RCC 7860 (cell line): ENCODE measurements around the gene ACTN4.
A peak's percentile ranks its signal among the peaks of the same experiment; 100 is the strongest.
"Not testable (repeated sequence)": the region's sequence is repeated elsewhere in the genome, so short reads cannot be mapped to it uniquely, and the experiment has no call there.

Experiments
- DNase-seq: peaks from one replicate; pipeline ENCODE4 v3.0.0-alpha.2; 2015; ENCODE audit warnings: low spot score
- FAIRE-seq: peaks from 2 replicates; lab custom pipeline; 2012; peaks lifted over from hg19 to GRCh38; lab: Jason Lieb, UNC

Gene ACTN4

DNA sequence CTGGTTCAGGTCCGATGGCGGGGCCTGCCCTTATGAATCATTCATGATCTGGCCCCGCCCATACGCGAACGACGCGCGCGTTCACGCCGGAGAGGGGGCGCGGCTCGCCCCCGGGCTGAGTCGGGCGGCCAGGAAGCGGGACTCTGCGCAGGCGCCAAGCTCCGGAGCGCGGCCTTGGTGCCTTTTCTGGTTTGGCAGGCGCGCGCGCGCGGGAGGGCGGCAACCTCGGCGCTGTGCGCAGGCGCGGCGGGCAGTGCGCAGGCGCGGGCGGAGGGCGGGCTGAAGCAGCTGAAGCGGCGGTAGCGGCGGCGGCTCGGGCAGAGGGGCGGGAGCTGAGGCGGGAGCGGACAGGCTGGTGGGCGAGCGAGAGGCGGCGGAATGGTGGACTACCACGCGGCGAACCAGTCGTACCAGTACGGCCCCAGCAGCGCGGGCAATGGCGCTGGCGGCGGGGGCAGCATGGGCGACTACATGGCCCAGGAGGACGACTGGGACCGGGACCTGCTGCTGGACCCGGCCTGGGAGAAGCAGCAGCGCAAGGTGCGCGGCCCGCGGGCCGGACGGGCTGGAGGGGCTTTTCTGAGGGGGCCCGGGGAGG, at the start of gene ACTN4:
TSS of gene ACTN4 (plus strand) at position 282 of the 598 bp plus-strand sequence. CDS start at position 379, 97 bp downstream.
- FAIRE-seq = no peak
- peak; percentile 87 for DNase-seq

DNA sequence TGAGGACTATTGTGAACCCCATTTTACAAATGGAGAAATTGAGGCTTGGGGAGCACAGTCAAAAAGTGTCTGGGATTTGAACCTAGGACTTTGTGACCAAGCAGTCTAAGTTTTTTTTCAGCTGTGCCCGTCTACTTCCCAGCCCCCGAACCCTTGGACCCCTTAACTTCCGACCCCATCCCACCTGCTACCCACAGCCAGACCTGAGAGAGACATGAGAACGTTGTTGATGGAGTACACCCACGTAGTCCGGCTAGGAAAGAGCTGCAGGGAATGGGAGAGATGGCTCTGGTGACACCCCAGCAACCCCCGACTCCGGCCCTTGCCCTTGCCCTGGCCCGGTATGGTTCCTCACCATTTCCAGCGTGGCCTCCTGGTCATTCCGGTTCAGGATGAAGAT, 47.7 kb upstream of the ACTN4 start:
- no peak for DNase-seq
- FAIRE-seq = no peak

- FAIRE-seq, DNase-seq: not testable (repeated sequence)
These were observed 44.6 kb upstream of the ACTN4 start for GRCh38 chr19:38602856-38603255.

GRCh38 chr19:38606131-38606530, 41.3 kb upstream of the ACTN4 start:
- FAIRE-seq (no peak), DNase-seq (no peak)

GRCh38 chr19:38614289-38614688, 33.2 kb upstream of the ACTN4 start:
- FAIRE-seq = no peak

DNA sequence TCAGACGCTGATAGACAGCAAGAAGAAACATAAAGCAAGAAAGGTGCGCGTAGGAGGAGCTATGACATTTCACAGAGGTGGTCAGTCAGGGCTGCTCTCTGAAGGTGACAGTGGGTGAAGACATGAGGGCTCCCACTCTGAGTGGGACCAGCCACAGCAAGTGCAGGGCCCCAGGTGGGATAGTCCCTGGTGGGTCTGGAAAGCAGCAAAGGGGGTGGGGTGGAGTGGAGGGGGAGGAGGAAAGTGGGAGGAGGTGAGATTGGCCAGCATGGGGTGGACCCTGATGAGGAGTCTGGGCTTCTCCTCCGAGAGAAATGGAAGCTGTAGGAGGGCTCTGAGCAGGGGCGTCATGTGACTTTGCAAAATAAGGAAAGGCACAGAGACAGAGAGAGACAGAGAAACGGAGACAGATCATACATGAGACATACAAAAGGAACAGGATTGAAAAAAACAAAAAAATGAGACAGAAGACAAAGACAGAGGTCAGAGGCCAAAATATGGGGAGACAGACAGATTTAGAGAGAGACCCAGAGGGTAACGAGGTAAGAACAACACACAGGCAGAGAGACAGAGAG, 32.4 kb upstream of the ACTN4 start:
- FAIRE-seq (no peak), DNase-seq (no peak)

More at GRCh38 chr19:38614289-38614688, 33.2 kb upstream of the ACTN4 start:
- DNase-seq = no peak

DNA sequence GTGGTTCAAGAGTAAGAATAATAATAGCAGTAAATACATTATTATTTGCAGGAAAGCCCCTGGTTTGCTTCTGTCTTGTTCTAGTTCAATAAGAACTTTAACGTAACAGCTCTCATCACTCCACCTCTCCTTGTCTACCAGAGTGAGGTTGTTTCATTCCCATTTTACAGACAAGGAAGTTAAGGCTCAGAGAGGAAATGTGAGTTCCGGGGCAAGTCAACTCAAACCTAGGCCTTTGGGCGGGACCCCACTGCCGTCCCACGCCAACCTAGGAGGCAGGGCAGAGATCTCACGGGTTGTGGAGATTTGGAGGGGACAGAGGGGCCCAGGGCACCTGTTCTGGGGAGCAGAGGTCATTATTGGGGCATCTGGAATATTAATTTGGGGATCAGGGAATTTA, 31.2 kb upstream of the ACTN4 start:
- FAIRE-seq (no peak), DNase-seq (no peak)

DNA sequence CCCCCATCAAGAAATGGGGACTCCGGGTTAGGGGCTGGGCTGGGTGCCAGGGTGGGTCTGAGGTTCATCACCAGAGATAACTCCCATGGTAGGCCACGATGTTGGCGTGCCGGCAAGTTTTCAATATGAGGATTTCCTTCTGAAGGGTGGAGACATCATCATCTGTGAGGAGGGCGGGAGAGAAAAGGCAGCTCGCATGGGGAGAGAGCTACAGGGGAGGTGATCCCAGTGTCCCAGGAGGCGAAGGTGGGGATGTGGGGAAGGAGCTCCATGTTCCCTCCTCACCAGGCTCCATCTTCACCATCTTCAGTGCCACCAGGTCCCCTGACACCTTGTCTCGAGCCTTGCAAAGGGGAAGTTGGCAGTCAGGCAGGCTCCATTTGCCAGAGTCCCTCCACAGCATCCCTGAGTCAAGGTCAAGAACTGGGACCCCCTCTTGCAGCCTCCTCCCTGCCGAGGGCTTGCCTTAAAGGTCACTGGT, 30.1 kb upstream of the ACTN4 start:
- DNase-seq (no peak), FAIRE-seq (no peak)

GRCh38 chr19:38617764-38618589, 29.5 kb upstream of the ACTN4 start, which contains the start of gene MAP4K1:
TSS of gene MAP4K1 (minus strand) at chr19:38617953. CDS start at chr19:38617895, 58 bp downstream.
- FAIRE-seq (no peak), DNase-seq (no peak)

DNA sequence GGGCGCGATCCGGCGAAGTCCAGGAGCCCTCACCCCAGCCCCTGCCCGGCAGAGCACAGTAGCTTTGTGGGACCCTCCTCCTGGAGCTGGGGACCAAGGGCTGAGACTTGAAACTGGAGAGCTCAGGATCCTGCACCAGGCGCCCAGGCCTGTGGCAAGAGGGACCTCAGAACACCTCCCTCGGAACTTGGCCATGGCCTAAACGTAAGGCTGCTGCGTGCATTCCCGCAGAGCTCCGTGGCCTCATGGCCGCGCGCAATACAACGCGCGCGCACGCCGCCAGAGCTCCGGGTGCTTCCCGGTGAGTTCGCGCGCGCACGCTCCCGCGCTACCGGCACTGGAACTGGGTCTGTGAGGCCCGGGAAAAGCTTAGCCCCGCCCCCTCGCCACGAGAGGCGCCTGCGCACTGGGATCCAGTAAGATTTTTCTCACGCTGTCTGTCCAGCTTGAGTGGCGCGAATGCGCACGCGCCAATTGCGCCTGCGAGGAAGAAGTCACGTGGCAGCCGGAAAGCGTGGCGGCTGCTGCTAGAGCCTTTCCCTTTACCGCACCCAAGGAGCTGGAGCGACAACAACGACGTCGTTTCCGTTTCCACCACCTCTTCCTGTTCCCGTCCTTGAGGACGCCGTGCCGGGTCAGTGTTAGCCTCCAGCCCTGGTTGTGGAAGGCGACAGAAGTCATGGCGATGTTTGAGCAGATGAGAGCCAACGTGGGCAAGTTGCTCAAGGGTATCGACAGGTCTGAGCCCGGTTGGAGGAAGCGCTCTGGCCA, 28.7 kb upstream of the ACTN4 start, which contains the start of gene EIF3K:
TSS of gene EIF3K (plus strand) at position 599 of the 771 bp plus-strand sequence. CDS start at position 680, 81 bp downstream.
- peak; percentile 81 for FAIRE-seq
- DNase-seq = peak; percentile 95

DNA sequence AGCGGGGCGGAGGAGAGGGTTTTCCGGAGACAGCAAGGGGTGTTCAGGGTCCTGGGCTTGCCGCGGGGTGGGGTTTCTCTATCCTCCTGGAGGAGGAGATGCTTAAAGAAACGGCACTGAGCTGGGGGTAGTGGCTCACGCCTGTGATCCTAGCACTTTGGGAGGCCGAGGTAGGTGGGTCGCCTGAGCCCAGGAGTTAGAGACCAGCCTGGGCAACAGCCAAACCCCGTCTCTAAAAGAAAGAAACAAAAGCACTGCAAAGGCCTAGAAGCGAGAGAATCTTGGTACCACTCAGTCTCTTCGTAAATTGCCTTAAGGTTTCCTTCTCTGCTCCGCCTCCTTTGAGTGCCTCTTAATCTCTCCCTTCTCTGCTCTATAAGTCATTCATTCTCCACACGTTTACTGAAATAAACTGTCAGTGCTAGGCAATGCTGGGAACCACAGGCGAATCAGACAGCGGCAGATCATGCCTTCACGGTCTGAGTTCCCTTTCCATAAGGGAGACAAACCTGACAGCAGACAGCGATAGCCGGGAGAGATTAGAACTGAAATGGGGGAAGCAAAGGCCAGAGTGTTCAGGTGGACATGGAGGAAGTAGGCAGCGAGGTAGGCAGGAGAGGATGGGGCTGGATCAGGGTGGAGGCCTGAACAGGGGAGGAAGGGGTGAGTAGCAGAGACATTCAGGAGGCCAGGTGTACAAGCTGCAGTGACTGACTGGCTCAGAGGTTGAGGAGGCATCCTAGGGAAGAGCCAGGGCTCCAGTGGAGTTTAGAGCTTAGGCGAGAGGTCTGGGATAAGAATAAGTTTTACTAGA, 27.9 kb upstream of the ACTN4 start:
- DNase-seq = no peak
- FAIRE-seq = no peak

DNA sequence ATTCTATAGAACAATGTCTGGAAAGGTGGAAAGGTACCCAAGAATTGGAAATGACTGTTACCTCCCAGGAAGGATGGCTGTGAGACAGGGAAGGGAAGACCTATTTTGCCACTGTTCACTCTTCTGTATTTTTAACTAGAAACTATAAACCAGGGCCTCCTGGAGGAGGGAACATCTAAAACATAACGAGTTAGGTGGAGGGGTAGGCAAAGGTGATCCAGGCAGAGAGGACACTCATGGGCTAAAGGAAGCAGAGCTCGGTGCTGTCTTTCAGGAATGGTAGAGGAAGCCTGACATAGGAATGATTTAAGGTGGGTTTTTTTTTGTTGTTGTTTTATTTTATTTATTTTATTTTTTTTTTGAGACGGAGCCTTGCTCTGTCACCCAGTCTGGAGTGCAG, 22.6 kb upstream of the ACTN4 start:
- no peak for FAIRE-seq

DNA sequence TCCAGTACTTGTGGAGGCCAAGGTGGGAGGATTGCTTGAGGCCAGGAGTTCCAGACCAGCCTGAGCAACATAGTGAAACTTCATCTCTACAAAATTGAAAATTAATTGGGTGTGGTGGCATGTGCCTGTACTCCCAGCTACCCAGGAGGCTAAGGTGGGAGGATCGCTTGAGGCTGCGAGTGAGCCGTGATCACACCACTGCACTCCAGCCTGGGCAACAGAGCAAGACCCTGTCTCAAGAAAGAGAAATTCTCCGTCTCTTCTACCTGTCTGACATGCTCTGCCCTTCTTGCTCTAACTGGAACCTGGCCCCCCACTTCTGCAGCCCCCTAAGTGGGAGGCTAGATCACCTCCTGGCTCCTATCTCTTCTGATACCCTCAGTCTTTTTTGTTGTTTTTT, 21.0 kb upstream of the ACTN4 start:
- DNase-seq (no peak), FAIRE-seq (no peak)

More for the DNA sequence above, 22.6 kb upstream of the ACTN4 start:
- DNase-seq = no peak

GRCh38 chr19:38629568-38629967, 17.9 kb upstream of the ACTN4 start:
- FAIRE-seq (no peak), DNase-seq (no peak)

DNA sequence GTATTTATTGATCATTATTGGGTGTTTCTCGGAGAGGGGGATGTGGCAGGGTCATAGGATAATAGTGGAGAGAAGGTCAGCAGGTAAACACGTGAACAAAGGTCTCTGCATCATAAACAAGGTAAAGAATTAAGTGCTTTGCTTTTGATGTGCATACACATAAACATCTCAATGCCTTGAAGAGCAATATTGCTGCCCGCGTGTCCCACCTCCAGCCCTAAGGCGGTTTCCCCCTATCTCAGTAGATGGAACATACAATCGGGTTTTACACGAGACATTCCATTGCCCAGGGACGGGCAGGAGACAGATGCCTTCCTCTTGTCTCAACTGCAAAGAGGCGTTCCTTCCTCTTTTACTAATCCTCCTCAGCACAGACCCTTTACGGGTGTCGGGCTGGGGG, 16.1 kb upstream of the ACTN4 start:
- not testable (repeated sequence) for DNase-seq, FAIRE-seq

DNA sequence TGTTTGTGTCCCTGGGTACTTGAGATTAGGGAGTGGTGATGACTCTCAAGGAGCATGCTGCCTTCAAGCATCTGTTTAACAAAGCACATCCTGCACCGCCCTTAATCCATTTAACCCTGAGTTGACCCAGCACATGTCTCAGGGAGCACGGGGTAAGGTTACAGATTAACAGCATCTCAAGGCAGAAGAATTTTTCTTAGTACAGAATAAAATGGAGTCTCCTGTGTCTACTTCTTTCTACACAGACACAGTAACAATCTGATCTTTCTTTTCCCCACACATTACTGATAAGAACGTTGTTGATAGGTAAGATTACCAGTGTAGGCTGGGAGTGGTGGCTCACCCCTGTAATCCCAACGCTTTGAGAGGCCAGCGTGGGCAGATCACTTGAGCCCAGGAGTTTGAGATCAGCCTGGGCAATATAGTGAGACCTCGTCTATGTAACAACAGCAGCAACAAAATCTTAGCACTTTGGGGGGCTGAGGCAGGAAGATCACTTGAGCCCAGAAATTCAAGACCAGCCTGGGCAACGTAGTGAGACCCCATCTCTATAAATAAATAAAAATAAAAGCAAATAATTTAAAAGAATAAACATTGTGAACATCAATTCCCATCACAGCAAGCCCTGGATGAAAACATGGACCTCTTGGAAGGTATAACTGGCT, 15.5 kb upstream of the ACTN4 start:
- not testable (repeated sequence) for FAIRE-seq

DNA sequence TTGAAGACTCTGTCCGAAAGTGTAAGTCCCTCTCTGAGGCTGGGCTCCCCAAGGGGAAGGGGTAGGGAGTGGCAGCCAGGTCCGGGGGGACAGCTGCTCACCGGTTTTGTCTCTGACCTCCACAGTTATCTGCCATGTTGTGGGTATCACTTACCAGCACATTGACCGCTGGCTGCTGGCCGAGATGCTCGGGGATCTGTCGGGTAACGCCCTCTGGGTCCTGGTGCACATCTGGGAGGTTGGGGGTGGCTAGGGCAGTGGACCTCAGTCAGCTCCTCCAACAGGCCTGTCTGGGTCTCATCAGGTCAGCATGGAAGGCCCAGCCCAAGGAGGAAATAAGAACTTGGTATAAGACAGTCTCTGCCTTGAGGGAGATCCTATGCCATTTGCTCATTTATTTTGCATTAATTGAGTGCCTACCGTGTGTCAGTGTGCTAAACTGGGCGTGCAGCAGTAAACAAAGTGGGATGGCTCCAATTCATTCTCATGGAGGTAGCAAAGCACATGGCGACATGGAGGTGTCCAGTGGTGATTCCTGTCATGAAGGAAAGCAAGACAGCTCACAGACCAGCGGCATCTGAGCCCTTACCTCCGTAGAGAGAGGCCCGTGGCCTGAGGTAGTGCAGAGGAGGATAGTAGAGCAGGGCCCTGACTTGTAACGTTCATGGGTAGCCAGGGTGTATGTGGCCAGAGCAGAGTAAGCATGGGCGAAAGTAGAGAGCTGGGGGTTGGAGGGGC, 14.8 kb upstream of the ACTN4 start:
- no peak for DNase-seq
- no peak for FAIRE-seq

More for the DNA sequence above, 15.5 kb upstream of the ACTN4 start:
- DNase-seq = peak; percentile 40

DNA sequence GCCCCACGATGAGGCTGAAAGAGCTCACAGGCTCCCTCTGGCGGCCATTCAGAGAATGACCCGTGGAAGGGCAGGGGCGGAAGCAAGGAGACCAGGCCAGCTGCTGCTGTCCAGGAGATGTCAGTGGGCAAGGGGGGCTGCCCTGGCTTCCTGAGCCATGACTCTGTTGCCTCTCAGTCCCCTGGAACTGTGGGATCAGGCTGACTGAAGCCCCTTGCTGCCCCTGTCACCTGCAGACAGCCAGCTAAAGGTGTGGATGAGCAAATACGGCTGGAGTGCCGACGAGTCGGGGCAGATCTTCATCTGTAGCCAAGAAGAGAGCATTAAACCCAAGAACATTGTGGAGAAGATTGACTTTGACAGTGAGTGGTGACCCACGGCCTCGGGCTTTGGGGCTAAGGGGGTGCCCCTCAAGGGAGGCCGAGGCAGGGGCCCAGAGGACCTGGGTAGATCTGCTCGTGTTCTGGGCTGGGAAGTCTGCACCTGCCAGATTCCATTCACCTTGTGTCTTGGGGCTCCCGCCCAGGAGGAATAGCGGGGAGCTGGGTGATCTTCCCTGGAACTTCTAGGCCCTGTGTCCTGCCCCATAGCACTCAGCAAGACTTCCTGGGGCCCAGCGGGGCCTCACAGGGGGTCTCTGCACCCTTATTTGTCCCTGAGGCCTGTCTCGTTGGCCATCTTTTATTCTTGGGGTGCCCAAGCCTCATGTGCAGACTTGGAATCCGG, 12.5 kb upstream of the ACTN4 start:
- DNase-seq (peak; percentile 46), FAIRE-seq (no peak)
